ENCODE data around the gene CYGB.

The CYGB gene

DNA sequence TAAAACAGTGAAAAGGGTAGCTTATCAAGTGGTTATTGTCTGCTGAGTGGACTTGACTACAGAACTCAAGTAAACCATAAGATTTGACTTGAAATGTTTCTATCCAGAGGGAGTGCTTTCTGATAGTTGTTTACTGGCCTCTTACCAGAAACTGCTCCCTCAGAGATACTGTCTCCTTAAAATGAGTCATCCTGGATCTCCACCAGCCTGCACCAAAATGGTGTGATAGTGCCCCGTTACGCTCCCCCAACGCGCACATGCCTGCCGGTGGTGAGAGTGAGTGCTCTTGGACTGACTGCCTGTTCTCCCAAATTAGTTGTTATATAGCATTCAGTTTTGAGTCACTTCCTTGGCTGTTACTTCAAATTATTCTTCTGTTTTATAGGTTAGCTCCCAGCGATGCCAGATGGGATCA lies 25.2 kb upstream of the CYGB start (continued):
- TF ChIP-seq ZNF629 (tag by site-specific recombination; IDR thresholded peaks at IDR 0.05) (peak; percentile 73; the same call in 1 of the 2 replicates), ZSCAN23 (tag by site-specific recombination; IDR thresholded peaks at IDR 0.05) (no peak), ZNF223 (tag by site-specific recombination; IDR thresholded peaks at IDR 0.05) (peak; percentile 74), ZSCAN30 (tag by site-specific recombination; IDR thresholded peaks at IDR 0.05) (0 out of 2 replicates have a peak, but pooled peaks have one; percentile 39), PRDM10 (tag by site-specific recombination; IDR thresholded peaks at IDR 0.05) (peak; percentile 64; the same call in 1 of the 2 replicates), BCL11A (tag by site-specific recombination; IDR thresholded peaks at IDR 0.05; ENCODE audit: low read depth) (0 out of 2 replicates have a peak, but pooled peaks have one; percentile 54), ZEB2 (tag by site-specific recombination; IDR thresholded peaks at IDR 0.05) (peak; percentile 65), GFI1B (tag by site-specific recombination; IDR thresholded peaks at IDR 0.05) (no peak), IKZF3 (tag by site-specific recombination; IDR thresholded peaks at IDR 0.05) (peak; percentile 65; the same call in 1 of the 2 replicates), ZNF600 (tag by site-specific recombination; IDR thresholded peaks at IDR 0.05) (peak; percentile 92), PRDM6 (tag by site-specific recombination; IDR thresholded peaks at IDR 0.05) (peak; percentile 80), MZF1 (tag by site-specific recombination; IDR thresholded peaks at IDR 0.05; ENCODE audit: borderline replicate concordance) (peak; percentile 49; the same call in 1 of the 2 replicates), ZNF2 (tag by site-specific recombination; IDR thresholded peaks at IDR 0.05) (peak; percentile 37; the same call in 1 of the 2 replicates), ZNF19 (tag by site-specific recombination; IDR thresholded peaks at IDR 0.05; ENCODE audit: low read depth) (no peak), ZNF184 (tag by site-specific recombination; IDR thresholded peaks at IDR 0.05) (0 out of 2 replicates have a peak, but pooled peaks have one; percentile 59), ZNF394 (tag by site-specific recombination; IDR thresholded peaks at IDR 0.05; ENCODE audit: borderline replicate concordance) (peak; percentile 30; the same call in 1 of the 2 replicates), ZNF341 (tag by site-specific recombination; IDR thresholded peaks at IDR 0.05; ENCODE audit: low read depth) (peak; percentile 73), ZNF521 (tag by site-specific recombination; IDR thresholded peaks at IDR 0.05) (no peak)
- TF ChIP-seq, protein P1, sequence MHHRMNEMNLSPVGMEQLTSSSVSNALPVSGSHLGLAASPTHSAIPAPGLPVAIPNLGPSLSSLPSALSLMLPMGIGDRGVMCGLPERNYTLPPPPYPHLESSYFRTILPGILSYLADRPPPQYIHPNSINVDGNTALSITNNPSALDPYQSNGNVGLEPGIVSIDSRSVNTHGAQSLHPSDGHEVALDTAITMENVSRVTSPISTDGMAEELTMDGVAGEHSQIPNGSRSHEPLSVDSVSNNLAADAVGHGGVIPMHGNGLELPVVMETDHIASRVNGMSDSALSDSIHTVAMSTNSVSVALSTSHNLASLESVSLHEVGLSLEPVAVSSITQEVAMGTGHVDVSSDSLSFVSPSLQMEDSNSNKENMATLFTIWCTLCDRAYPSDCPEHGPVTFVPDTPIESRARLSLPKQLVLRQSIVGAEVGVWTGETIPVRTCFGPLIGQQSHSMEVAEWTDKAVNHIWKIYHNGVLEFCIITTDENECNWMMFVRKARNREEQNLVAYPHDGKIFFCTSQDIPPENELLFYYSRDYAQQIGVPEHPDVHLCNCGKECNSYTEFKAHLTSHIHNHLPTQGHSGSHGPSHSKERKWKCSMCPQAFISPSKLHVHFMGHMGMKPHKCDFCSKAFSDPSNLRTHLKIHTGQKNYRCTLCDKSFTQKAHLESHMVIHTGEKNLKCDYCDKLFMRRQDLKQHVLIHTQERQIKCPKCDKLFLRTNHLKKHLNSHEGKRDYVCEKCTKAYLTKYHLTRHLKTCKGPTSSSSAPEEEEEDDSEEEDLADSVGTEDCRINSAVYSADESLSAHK (tag by site-specific recombination; IDR thresholded peaks at IDR 0.05): 0 out of 2 replicates have a peak, but pooled peaks have one; percentile 28
- TF ChIP-seq, protein P2, sequence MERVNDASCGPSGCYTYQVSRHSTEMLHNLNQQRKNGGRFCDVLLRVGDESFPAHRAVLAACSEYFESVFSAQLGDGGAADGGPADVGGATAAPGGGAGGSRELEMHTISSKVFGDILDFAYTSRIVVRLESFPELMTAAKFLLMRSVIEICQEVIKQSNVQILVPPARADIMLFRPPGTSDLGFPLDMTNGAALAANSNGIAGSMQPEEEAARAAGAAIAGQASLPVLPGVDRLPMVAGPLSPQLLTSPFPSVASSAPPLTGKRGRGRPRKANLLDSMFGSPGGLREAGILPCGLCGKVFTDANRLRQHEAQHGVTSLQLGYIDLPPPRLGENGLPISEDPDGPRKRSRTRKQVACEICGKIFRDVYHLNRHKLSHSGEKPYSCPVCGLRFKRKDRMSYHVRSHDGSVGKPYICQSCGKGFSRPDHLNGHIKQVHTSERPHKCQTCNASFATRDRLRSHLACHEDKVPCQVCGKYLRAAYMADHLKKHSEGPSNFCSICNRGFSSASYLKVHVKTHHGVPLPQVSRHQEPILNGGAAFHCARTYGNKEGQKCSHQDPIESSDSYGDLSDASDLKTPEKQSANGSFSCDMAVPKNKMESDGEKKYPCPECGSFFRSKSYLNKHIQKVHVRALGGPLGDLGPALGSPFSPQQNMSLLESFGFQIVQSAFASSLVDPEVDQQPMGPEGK (tag by site-specific recombination; IDR thresholded peaks at IDR 0.05): peak; percentile 49
- TF ChIP-seq, protein P3, sequence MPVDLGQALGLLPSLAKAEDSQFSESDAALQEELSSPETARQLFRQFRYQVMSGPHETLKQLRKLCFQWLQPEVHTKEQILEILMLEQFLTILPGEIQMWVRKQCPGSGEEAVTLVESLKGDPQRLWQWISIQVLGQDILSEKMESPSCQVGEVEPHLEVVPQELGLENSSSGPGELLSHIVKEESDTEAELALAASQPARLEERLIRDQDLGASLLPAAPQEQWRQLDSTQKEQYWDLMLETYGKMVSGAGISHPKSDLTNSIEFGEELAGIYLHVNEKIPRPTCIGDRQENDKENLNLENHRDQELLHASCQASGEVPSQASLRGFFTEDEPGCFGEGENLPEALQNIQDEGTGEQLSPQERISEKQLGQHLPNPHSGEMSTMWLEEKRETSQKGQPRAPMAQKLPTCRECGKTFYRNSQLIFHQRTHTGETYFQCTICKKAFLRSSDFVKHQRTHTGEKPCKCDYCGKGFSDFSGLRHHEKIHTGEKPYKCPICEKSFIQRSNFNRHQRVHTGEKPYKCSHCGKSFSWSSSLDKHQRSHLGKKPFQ (tag by site-specific recombination; IDR thresholded peaks at IDR 0.05): peak; percentile 65
